ENCODE data around the gene JMJD4. TPM values are rescaled to one million over a fixed set of nuclear protein-coding genes. Genes with fewer than 3 reads are reported as not detected.

JMJD4 gene
- total and polyA plus RNA-seq, 2 experiments from 2014 or later, result 11.5 to 17.7 TPM

DNA sequence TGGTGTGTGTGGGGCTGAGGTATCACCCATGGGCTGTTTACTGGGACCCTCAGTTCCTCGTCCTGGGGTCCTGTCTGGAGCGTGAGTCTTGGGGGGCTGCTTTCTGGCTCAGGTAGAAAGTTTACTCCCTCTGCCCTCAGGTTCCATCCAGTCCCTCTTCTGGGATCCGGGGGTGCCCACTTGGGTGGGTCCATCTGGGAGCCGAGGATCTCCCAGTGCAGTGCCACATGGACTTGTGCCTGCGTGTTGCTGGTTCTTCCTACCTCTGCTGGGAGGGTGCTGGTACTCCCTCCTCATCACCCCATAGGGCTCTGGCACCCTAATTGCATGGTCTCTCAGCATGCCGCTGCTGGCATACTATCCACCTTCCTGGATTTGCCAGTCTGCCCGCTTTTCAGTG, 14.1 kb upstream of the JMJD4 start (continued):
- TF ChIP-seq, protein P1, sequence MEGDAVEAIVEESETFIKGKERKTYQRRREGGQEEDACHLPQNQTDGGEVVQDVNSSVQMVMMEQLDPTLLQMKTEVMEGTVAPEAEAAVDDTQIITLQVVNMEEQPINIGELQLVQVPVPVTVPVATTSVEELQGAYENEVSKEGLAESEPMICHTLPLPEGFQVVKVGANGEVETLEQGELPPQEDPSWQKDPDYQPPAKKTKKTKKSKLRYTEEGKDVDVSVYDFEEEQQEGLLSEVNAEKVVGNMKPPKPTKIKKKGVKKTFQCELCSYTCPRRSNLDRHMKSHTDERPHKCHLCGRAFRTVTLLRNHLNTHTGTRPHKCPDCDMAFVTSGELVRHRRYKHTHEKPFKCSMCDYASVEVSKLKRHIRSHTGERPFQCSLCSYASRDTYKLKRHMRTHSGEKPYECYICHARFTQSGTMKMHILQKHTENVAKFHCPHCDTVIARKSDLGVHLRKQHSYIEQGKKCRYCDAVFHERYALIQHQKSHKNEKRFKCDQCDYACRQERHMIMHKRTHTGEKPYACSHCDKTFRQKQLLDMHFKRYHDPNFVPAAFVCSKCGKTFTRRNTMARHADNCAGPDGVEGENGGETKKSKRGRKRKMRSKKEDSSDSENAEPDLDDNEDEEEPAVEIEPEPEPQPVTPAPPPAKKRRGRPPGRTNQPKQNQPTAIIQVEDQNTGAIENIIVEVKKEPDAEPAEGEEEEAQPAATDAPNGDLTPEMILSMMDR (conservative IDR thresholded peaks at IDR 0.05; ENCODE audit: low read depth in 2 of 2), result no peak
- TF ChIP-seq ZNF114 (CRISPR knock-in tag; IDR thresholded peaks at IDR 0.05) (no peak), CREB1 (CRISPR knock-in tag; IDR thresholded peaks at IDR 0.05; ENCODE audit: low read depth) (no peak)
- TF ChIP-seq, protein P2, sequence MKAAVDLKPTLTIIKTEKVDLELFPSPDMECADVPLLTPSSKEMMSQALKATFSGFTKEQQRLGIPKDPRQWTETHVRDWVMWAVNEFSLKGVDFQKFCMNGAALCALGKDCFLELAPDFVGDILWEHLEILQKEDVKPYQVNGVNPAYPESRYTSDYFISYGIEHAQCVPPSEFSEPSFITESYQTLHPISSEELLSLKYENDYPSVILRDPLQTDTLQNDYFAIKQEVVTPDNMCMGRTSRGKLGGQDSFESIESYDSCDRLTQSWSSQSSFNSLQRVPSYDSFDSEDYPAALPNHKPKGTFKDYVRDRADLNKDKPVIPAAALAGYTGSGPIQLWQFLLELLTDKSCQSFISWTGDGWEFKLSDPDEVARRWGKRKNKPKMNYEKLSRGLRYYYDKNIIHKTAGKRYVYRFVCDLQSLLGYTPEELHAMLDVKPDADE (IDR thresholded peaks at IDR 0.05), result no peak
- TF ChIP-seq, protein P3, sequence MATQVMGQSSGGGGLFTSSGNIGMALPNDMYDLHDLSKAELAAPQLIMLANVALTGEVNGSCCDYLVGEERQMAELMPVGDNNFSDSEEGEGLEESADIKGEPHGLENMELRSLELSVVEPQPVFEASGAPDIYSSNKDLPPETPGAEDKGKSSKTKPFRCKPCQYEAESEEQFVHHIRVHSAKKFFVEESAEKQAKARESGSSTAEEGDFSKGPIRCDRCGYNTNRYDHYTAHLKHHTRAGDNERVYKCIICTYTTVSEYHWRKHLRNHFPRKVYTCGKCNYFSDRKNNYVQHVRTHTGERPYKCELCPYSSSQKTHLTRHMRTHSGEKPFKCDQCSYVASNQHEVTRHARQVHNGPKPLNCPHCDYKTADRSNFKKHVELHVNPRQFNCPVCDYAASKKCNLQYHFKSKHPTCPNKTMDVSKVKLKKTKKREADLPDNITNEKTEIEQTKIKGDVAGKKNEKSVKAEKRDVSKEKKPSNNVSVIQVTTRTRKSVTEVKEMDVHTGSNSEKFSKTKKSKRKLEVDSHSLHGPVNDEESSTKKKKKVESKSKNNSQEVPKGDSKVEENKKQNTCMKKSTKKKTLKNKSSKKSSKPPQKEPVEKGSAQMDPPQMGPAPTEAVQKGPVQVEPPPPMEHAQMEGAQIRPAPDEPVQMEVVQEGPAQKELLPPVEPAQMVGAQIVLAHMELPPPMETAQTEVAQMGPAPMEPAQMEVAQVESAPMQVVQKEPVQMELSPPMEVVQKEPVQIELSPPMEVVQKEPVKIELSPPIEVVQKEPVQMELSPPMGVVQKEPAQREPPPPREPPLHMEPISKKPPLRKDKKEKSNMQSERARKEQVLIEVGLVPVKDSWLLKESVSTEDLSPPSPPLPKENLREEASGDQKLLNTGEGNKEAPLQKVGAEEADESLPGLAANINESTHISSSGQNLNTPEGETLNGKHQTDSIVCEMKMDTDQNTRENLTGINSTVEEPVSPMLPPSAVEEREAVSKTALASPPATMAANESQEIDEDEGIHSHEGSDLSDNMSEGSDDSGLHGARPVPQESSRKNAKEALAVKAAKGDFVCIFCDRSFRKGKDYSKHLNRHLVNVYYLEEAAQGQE (IDR thresholded peaks at IDR 0.05; ENCODE audit: unreplicated experiment), result no peak

DNA sequence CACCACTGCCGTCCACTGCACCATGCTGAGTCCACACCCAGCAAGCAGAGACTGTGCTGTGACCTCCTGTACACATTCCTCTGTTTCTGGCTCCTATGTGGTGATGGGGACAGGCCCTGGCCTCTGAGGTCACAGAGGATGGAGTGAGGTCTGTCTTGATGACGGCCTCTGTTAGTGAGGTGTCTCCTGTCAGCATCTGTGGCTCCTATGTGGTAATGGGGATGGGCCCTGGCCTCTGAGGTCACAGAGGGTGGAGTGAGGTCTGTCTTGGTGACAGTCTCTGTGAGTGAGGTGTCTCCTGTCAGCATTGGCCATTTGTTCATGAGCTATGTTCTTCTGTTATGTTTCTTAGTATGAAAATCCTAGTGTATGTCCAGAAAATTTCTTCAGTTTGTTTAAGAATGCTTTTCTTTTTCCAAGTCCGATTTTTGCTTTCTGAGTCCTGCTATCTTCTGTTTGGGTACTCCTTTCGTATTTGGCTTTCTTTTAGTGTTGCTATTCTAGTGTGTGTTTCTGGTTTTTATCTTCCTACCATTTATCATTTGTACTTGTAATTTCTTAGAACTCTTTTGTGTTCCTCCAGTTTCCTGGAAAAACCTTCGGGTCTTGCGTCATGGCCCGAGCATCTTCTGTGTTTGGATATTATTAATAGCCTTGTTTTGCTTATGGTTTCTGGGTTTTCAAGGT, 13.5 kb upstream of the JMJD4 start:
- no peak for ATAC-seq
- no peaks in the 10 kb centered on the region for H3F3A ChIP-seq (replicated peaks; ENCODE audit: low read depth)
- H3K27me3 Mint-ChIP-seq (ENCODE audit: insufficient read depth, low read depth, poor library complexity), result peaks cover 4% of the 10 kb centered on the region
- H3K9me2 ChIP-seq (ENCODE audit: insufficient read depth), result no peaks in the 10 kb centered on the region
- H3K4me1 ChIP-seq (ENCODE audit: insufficient read depth), result no peaks in the 10 kb centered on the region
- H3K27ac Mint-ChIP-seq, result no peak overlapping the region
- DNase-seq (ENCODE audit: low spot score), result no peak
- no peaks in the 10 kb centered on the region for H3K36me3 ChIP-seq (ENCODE audit: insufficient read depth)
- H3K4me1 Mint-ChIP-seq, result no peaks in the 10 kb centered on the region; the same call in 2 of the 3 replicates
- H3K9me3 Mint-ChIP-seq, result no peaks in the 10 kb centered on the region
- no peak overlapping the region for H3K4me2 ChIP-seq
- no peak overlapping the region for H3K4me3 ChIP-seq
- no peak overlapping the region for H3K27ac ChIP-seq (ENCODE audit: low read depth)
- no peak overlapping the region for H2AFZ ChIP-seq
- H3K4me3 Mint-ChIP-seq, result no peak overlapping the region
- no peaks in the 10 kb centered on the region for H3K27me3 ChIP-seq (ENCODE audit: insufficient read depth)
- peaks cover 20% of the 10 kb centered on the region for H4K20me1 ChIP-seq (replicated peaks; ENCODE audit: insufficient read depth)
- peaks cover 79% of the 10 kb centered on the region for H3K79me2 ChIP-seq (replicated peaks; ENCODE audit: insufficient read depth)
- H3K36me3 Mint-ChIP-seq (ENCODE audit: low read depth), result peaks cover 2% of the 10 kb centered on the region; the same call in 1 of the 3 replicates
- TF ChIP-seq EZH2 (IDR thresholded peaks at IDR 0.05; ENCODE audit: low read depth, unreplicated experiment), result no peak
- TF ChIP-seq, protein P1 (conservative IDR thresholded peaks at IDR 0.05; ENCODE audit: low read depth in 2 of 2), result no peak
- TF ChIP-seq, protein P2 (IDR thresholded peaks at IDR 0.05), result no peak
- TF ChIP-seq CREB1 (CRISPR knock-in tag; IDR thresholded peaks at IDR 0.05; ENCODE audit: low read depth), result no peak
- TF ChIP-seq NANOG (IDR thresholded peaks at IDR 0.05; ENCODE audit: borderline replicate concordance), result no peak
- no peak for TF ChIP-seq EZH2phosphoT487 (IDR thresholded peaks at IDR 0.05; ENCODE audit: unreplicated experiment)
- TF ChIP-seq STAT1 (IDR thresholded peaks at IDR 0.05; ENCODE audit: unreplicated experiment), result no peak
- TF ChIP-seq ZNF114 (CRISPR knock-in tag; IDR thresholded peaks at IDR 0.05), result no peak
- TF ChIP-seq JUNB (IDR thresholded peaks at IDR 0.05; ENCODE audit: unreplicated experiment), result no peak

Data from GM23338 (cell line).